GM10847 (cell line): ENCODE data around the gene OBSCN.

Experiments
- POLR2A ChIP-seq: IDR thresholded peaks from 2 replicates; pipeline ENCODE4 v1.6.1; 2011; ENCODE audit not compliant: insufficient read length; ENCODE audit errors: extremely low read depth

The OBSCN gene

DNA sequence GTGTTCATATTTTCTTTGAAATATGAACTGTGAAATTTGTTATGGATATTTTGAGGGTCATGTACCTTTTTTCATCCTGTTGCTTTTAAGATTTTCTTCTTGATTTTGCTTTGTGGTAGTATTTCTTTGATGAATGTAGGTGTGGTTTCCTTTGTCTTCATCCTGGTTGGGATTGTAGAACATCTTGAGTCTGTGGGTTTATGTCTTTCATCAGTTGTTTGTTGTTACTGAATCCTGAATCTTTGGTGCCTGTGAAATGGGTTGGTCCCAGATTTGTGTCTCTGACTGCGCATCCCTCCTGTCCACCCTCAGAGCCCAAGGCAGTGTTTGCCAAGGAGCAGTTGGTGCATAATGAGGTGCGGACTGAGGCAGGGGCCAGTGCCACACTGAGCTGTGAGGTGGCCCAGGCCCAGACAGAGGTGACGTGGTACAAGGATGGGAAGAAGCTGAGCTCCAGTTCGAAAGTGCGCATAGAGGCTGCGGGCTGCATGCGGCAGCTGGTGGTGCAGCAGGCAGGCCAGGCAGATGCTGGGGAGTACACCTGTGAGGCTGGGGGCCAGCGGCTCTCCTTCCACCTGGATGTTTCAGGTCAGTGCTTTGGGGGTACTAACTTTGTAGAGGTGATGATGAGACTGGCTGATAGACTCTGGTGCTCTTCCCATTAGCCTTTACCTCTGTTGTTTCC is 38.5 kb downstream of the OBSCN start:
- TF ChIP-seq POLR2A, result no peak

- TF ChIP-seq POLR2A, result no peak
Observed at GRCh38 chr1:228249513-228250305, 41.9 kb downstream of the OBSCN start.

DNA sequence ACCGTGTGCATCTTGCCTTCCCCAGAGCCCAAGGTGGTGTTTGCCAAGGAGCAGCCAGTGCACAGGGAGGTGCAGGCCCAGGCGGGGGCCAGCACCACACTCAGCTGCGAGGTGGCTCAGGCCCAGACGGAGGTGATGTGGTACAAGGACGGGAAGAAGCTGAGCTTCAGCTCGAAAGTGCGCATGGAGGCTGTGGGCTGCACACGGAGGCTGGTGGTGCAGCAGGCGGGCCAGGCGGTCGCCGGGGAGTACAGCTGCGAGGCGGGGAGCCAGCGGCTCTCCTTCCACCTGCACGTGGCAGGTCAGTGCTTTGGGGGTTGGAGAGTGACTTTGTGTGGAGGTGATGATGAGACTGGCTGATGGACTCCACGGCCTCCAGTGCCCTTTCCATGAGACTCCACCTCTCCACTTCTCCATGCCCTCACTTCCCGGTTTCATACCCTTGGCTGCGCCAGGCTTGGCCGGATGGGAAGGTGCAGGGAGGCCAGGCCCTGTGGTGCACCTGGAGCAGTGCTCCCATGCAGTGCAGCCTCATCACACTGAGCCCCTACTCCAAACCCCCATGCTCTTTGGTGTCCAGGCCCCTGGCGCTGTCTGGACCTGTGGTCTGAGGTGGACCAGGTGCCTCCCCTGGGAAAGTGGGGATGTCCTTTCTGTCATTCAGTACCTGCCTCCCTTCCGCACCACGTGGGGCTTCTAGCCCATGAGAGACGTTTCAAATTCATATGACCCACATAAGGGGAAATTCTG is 49.0 kb downstream of the OBSCN start:
- TF ChIP-seq POLR2A, result no peak

DNA sequence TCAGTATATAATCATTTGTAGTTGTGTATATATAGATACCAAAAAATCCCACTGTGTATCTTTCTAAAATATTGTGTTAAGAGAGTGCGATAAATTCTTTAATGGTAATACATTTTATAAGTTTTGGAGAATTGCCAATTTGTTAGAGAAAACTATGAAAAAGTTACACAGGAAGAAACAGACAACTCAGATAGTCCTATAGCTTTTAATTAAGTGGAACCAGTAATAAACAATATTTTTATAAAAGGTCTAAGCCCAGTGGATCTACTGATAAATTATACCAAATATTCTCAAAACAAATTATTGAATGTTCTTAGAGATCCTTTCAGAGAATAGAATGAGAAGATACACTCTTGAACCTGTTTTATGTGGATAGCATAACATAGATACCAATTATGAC is 50.6 kb downstream of the OBSCN start:
- no peak for TF ChIP-seq POLR2A

- TF ChIP-seq POLR2A, result no peak
Observed at GRCh38 chr1:228259368-228259894, 51.6 kb downstream of the OBSCN start.

- TF ChIP-seq POLR2A, result no peak
Observed at GRCh38 chr1:228259951-228260350, 52.1 kb downstream of the OBSCN start.

DNA sequence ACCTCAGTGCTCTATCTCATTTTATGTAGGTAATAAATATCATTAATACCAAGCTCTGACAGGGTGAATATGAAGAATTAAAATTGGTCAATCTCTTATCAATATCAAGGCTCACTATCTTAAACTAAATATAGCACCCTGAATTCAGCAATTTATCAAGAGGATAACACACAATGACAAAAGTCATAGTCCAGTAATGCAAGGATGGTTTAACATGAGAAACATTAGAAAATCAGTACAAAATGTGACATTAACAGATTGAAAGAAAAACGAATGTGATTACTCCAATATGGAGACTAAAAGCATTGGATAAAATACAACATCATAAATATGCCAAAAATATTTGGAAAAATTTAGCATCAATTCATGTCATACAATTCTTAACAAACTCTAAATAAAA is 53.9 kb downstream of the OBSCN start:
- TF ChIP-seq POLR2A, result no peak

DNA sequence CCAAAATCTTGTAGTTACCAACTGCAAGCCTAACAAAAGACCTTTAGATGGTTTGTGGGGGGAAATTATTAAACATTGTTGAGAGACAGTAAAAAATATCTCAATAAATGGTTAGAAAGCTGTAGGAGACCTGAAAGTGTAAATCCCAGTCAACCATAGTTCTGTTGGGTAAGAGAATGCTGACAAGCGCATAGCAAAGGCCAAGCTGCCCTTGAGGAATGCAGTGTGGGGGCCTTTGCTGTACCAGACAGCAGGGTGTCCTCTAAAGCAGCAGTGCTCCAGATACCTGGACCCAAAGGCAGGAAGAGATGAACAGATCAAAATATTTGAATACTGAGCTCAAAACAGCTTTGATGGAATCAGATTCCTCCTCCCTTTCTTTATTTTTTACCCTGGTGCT is 54.6 kb downstream of the OBSCN start:
- TF ChIP-seq POLR2A, result no peak

- TF ChIP-seq POLR2A, result no peak
Observed at GRCh38 chr1:228263636-228264035, 55.8 kb downstream of the OBSCN start.

DNA sequence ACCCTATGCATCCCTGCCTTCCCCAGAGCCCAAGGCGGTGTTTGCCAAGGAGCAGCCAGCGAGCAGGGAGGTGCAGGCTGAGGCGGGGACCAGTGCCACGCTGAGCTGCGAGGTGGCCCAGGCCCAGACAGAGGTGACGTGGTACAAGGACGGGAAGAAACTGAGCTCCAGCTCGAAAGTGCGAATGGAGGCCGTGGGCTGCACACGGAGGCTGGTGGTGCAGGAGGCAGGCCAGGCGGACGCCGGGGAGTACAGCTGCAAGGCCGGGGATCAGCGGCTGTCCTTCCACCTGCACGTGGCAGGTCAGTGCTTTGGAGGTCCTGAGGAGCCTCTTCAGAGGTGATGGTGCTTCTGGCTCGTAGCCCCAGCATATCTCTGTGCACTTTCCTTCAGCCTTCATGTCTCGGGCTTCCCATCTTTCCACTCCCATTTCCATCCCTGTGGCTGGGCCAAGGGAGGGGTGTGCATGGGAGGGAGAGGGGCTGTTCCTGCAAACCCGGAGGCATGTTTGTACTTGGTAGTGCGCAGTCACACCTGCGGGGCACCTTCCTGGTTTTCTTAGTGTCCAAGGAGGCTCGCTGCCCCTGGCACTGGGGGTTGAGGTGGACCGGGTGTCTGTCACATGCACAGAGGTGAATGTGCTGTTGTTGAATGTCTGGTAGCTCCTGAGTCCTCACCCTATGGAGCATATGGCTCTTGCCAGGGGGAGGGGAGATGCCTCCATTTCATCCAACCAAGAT is 56.4 kb downstream of the OBSCN start:
- TF ChIP-seq POLR2A, result no peak

GRCh38 chr1:228265167-228265566 is 57.3 kb downstream of the OBSCN start:
- no peak for TF ChIP-seq POLR2A

DNA sequence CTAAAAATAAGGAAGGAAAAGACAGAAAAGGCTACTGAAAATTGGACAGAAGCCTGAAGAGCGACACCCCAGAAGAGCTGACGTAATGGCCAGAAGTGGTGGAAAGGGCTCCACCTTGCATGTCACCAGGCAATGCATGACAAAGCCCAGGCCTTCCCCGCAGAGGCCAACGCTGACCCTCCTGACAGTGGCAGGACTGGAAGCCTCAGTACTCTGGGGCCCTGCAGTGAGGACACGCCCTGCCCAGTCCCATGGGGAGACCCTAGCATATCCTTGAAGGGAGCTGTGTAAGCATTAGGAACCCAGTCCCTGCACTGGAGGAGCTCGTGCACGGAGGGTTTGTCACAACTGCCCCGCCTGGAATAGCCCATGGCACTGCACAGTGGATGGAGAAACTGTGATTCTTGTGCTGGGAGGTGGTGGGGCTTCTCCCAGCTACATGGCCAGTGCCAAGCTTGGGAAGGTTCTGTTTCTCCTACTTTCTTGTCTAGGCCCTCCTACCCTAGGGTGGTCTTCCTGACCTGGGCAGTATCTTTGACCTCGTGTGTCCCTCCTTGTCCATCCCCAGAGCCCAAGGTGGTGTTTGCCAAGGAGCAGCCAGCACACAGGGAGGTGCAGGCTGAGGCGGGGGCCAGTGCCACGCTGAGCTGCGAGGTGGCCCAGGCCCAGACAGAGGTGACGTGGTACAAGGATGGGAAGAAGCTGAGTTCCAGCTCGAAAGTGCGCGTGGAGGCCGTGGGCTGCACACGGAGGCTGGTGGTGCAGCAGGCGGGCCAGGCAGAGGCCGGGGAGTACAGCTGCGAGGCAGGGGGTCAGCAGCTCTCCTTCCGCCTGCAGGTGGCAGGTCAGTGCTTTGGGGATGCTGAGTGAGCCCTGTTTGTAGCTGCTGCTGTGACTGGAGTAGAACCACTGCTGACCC is 60.4 kb downstream of the OBSCN start:
- no peak for TF ChIP-seq POLR2A

DNA sequence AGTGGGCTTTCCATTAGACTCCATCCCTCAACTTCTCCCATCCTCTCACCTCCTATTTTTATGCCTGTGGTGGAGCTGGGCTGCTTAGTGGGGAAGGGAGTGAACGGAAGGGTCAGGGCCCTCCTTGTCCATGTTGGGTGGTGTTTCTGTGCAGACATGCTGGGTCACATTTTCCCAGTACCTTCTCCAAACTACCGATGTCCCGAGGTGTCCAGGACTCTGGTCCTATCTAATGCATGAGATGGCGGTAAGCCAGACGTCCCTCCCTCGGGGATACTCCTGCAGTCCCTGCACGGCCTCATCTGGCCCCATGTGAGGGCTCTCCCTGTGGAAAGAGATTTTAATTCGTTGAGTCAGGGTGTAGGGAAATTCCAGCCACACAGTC is 61.0 kb downstream of the OBSCN start:
- TF ChIP-seq POLR2A, result no peak

DNA sequence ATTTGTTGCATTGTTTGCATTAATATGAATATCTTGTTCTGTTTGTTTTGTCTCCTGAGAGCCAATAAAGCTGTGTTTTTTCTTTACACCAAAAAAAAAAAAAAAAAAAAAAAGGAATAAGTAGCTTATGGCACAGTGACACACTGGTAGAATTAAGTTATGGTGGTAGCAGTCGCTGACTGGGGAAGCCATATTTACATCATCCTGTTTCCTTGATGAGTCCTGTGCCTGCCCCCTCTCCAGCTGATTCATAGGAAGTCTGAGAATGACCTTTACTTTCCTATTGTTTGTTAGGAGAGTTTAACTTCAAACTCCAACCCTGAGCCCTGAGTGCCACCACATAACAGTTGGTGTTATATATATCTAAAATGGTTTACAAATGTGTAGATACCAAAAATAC is 62.2 kb downstream of the OBSCN start:
- no peak for TF ChIP-seq POLR2A

- TF ChIP-seq POLR2A, result no peak
Observed at GRCh38 chr1:228271701-228272251, 63.9 kb downstream of the OBSCN start.
